HCT116 (cell line): Measurements from ENCODE around the gene VWA3B. TPM values are rescaled to one million over a fixed set of nuclear protein-coding genes. Genes with fewer than 3 reads are reported as not detected.

ENCODE experiments used
- ATAC-seq: fragments of 200-7000 bp; cut with Tn5 transposase; 2 replicates; pipeline ENCODE4 v1.9.1; 2020; ENCODE audit warnings: mild to moderate bottlenecking, moderate library complexity
- BruUV-seq: library from RNA; stranded (reverse); fragments of 400-500 nt; replicated peaks from 2 replicates; lab custom pipeline; 2021; lab: Mats Ljungman, UMichigan
- CTCF ChIA-PET: fragments of 300-600 bp; sonication (Branson Sonifier 250); formaldehyde crosslinking; loops from one replicate; lab custom pipeline; 2021; ENCODE audit warnings: antibody characterized with exemption; lab: Charles Lee
- POLR2A ChIA-PET: fragments of 300-600, 350-600 bp; sonication (Branson Sonifier 250); formaldehyde crosslinking; loops from one replicate; lab custom pipeline; 2021; ENCODE audit warnings: antibody characterized with exemption; lab: Charles Lee
- RAD21 ChIA-PET, 2 experiments: fragments of 300-600 bp; sonication (Branson Sonifier 250); formaldehyde crosslinking; loops; one replicate each; lab custom pipeline; 2023; ENCODE audit warnings: low total read pairs in 2 of 2; ENCODE audit not compliant: uncharacterized antibody in 2 of 2, unreplicated experiment in 2 of 2, low non-redundant PET in 1 of 2; lab: Charles Lee
- DNase-seq: peaks from one replicate; pipeline ENCODE4 v3.0.0-alpha.2; 2010; ENCODE audit warnings: low read depth, low spot score
- H2AFZ ChIP-seq: fragments of 200-600 bp; shearing (Covaris generic), sonication (generic); 2 replicates; pipeline ENCODE4 v1.6.1; 2017; ENCODE audit warnings: low read depth, mixed run types, mixed read lengths, antibody characterized with exemption, low read length; ENCODE audit not compliant: poor library complexity, severe bottlenecking
- H3K27ac ChIP-seq: 2 replicates; pipeline ENCODE4 v1.5.1; 2012; ENCODE audit warnings: low read depth, low read length
- H3K27me3 ChIP-seq: fragments of 200-600 bp; sonication (generic); 2 replicates; pipeline ENCODE4 v1.6.1; 2016; ENCODE audit warnings: mixed run types, low read length, mixed read lengths; ENCODE audit not compliant: insufficient read depth
- H3K36me3 ChIP-seq, 2 experiments: fragments of 200-500 bp in 1 of 2; fragments of 200-600 bp in 1 of 2; sonication (Bioruptor generic) in 1 of 2; sonication (generic) in 1 of 2; 2 replicates each; pipeline versions ENCODE4 v1.5.1 to v1.6.1; 2014 to 2016; ENCODE audit warnings: low read length in 2 of 2, inconsistent platforms in 1 of 2, mixed read lengths in 1 of 2, mixed run types in 1 of 2; ENCODE audit not compliant: insufficient read depth in 2 of 2, control insufficient read depth in 1 of 2
- H3K4me1 ChIP-seq, 2 experiments: fragments of 200-600 bp in 1 of 2; sonication (generic) in 1 of 2; 2 replicates each; pipeline versions ENCODE4 v1.5.1 to v1.6.1; 2012 to 2017; ENCODE audit warnings: low read length in 2 of 2, inconsistent platforms in 1 of 2, mild to moderate bottlenecking in 1 of 2, mixed read lengths in 1 of 2, mixed run types in 1 of 2, moderate library complexity in 1 of 2; ENCODE audit not compliant: insufficient read depth in 2 of 2, control insufficient read depth in 1 of 2
- H3K4me2 ChIP-seq: fragments of 200-600 bp; sonication (generic); 2 replicates; pipeline ENCODE4 v1.6.1; 2017; ENCODE audit warnings: mixed run types, low read length, mixed read lengths
- H3K4me3 ChIP-seq, 2 experiments: fragments of 200-600 bp in 1 of 2; sonication (generic) in 1 of 2; replicated peaks in 1 of 2; 2 replicates each; pipeline ENCODE4 v1.5.1; 2011 to 2016; ENCODE audit warnings: low read length in 2 of 2, control low read depth in 1 of 2, low read depth in 1 of 2, mild to moderate bottlenecking in 1 of 2, mixed read lengths in 1 of 2, mixed run types in 1 of 2
- H3K79me2 ChIP-seq: fragments of 200-600 bp; sonication (generic); 2 replicates; pipeline ENCODE4 v1.6.1; 2017; ENCODE audit warnings: mild to moderate bottlenecking, mixed run types, low read length, moderate library complexity, mixed read lengths; ENCODE audit not compliant: insufficient read depth
- H3K9ac ChIP-seq: fragments of 200-600 bp; sonication (generic); 2 replicates; pipeline ENCODE4 v1.6.1; 2016; ENCODE audit warnings: low read length, mixed read lengths
- H3K9me2 ChIP-seq: fragments of 200-600 bp; sonication (generic), shearing (Covaris generic); 2 replicates; pipeline ENCODE4 v1.6.1; 2017; ENCODE audit warnings: mixed run types, mild to moderate bottlenecking, moderate library complexity; ENCODE audit not compliant: insufficient read depth
- H3K9me3 ChIP-seq, 2 experiments: fragments of 200-500 bp in 1 of 2; fragments of 200-600 bp in 1 of 2; sonication (Bioruptor generic) in 1 of 2; sonication (generic) in 1 of 2; 2 replicates each; pipeline ENCODE4 v1.6.1; 2014 to 2017; ENCODE audit warnings: low read length in 2 of 2, mixed read lengths in 2 of 2, inconsistent platforms in 1 of 2, low read depth in 1 of 2, mild to moderate bottlenecking in 1 of 2, mixed run types in 1 of 2, moderate library complexity in 1 of 2; ENCODE audit not compliant: control insufficient read depth in 1 of 2, insufficient read depth in 1 of 2
- H4K20me1 ChIP-seq: fragments of 200-600 bp; sonication (generic), shearing (Covaris generic); 2 replicates; pipeline ENCODE4 v1.6.1; 2017; ENCODE audit warnings: mixed run types, mild to moderate bottlenecking, moderate library complexity; ENCODE audit not compliant: insufficient read depth
- ATF3 ChIP-seq: IDR thresholded peaks from 2 replicates; pipeline ENCODE4 v1.6.1; 2012
- CBX3 ChIP-seq: IDR thresholded peaks from 2 replicates; pipeline ENCODE4 v1.6.1; 2012; ENCODE audit warnings: low read depth
- CEBPB ChIP-seq: IDR thresholded peaks from 2 replicates; pipeline ENCODE4 v1.6.1; 2012; ENCODE audit warnings: low read depth
- CTCF ChIP-seq, 3 experiments: fragments of 200-600 bp in 1 of 3; sonication (generic) in 1 of 3; IDR thresholded peaks in 2 of 3; conservative IDR thresholded peaks in 1 of 3; 2 replicates each; pipeline ENCODE4 v1.5.1; 2012 to 2017; ENCODE audit warnings: low read depth in 2 of 3, low read length in 2 of 3, antibody characterized with exemption in 1 of 3, borderline replicate concordance in 1 of 3, control low read depth in 1 of 3, mild to moderate bottlenecking in 1 of 3, mixed read lengths in 1 of 3, mixed run types in 1 of 3, moderate library complexity in 1 of 3; ENCODE audit not compliant: insufficient read depth in 1 of 3
- EZH2 ChIP-seq: fragments of 200-600 bp; sonication (generic); IDR thresholded peaks from 2 replicates; pipeline ENCODE4 v1.6.1; 2017; ENCODE audit warnings: antibody characterized with exemption, mixed run types
- EZH2phosphoT487 ChIP-seq: fragments of 200-600 bp; IDR thresholded peaks from 2 replicates; pipeline ENCODE4 v1.6.1; 2018; ENCODE audit warnings: antibody characterized with exemption, borderline replicate concordance
- JUND ChIP-seq: IDR thresholded peaks from 2 replicates; pipeline ENCODE4 v1.6.1; 2012
- MAX ChIP-seq: IDR thresholded peaks from 2 replicates; pipeline ENCODE4 v1.6.1; 2012
- POLR2A ChIP-seq: IDR thresholded peaks from 2 replicates; pipeline ENCODE4 v1.7.0; 2011; ENCODE audit warnings: borderline replicate concordance; ENCODE audit not compliant: insufficient read depth, insufficient read length; ENCODE audit errors: extremely low read depth
- POLR2AphosphoS5 ChIP-seq: IDR thresholded peaks from 2 replicates; pipeline ENCODE4 v1.6.1; 2011; ENCODE audit warnings: mild to moderate bottlenecking, low read depth, low read length, moderate library complexity
- REST ChIP-seq: IDR thresholded peaks from 2 replicates; pipeline ENCODE4 v1.6.1; 2012; ENCODE audit warnings: low read depth
- SIN3A ChIP-seq: IDR thresholded peaks from 2 replicates; pipeline ENCODE4 v1.6.1; 2012; ENCODE audit warnings: low read depth
- SP1 ChIP-seq: IDR thresholded peaks from 2 replicates; pipeline ENCODE4 v1.6.1; 2012; ENCODE audit warnings: low read depth
- SRF ChIP-seq: IDR thresholded peaks from 2 replicates; pipeline ENCODE4 v1.6.1; 2012; ENCODE audit warnings: low read depth
- YY1 ChIP-seq: IDR thresholded peaks from 2 replicates; pipeline ENCODE4 v1.6.1; 2011; ENCODE audit warnings: low read length, low read depth, moderate library complexity, mild to moderate bottlenecking; ENCODE audit not compliant: insufficient replicate concordance; ENCODE audit errors: extremely low read depth
- ZFX ChIP-seq: fragments of 450-650 bp; IDR thresholded peaks from 2 replicates; pipeline ENCODE4 v1.6.1; 2017
- intact Hi-C: fragments of 100-400 bp; cut with micrococcal nuclease; formaldehyde crosslinking; loops from 2 replicates; pipeline ENCODE4 v1.10.0; 2022
- total RNA-seq: library from RNA; stranded (reverse); gene quantifications from one replicate; pipeline ENCODE4 v1.2.1, GENCODE V29; 2021; ENCODE audit not compliant: unreplicated experiment

VWA3B gene
- total RNA-seq, 1 experiment from 2014 or later = 0.47 TPM

- no peak for TF ChIP-seq CTCF (IDR thresholded peaks at IDR 0.05 in 2 of 3, conservative IDR thresholded peaks at IDR 0.05 in 1 of 3; ENCODE audit: borderline replicate concordance in 1 of 3, insufficient read depth in 1 of 3, low read depth in 2 of 3, low read length in 2 of 3)
- TF ChIP-seq SRF = no peak
- TF ChIP-seq SP1 = no peak
- TF ChIP-seq CBX3 = no peak
- TF ChIP-seq POLR2A = no peak
- TF ChIP-seq ATF3 = no peak
Observed at GRCh38 chr2:98084151-98084868, 2.7 kb upstream of the VWA3B start (continued).

GRCh38 chr2:98084869-98085238 is 2.1 kb upstream of the VWA3B start:
- BruUV-seq = no TSS peak
- ChIA-PET CTCF (no interaction called here), RAD21 (no interaction called here)
- TF ChIP-seq CTCF (IDR thresholded peaks at IDR 0.05 in 2 of 3, conservative IDR thresholded peaks at IDR 0.05 in 1 of 3; ENCODE audit: borderline replicate concordance in 1 of 3, insufficient read depth in 1 of 3, low read depth in 2 of 3, low read length in 2 of 3) (no peak), CEBPB (no peak), EZH2 (no peak), POLR2AphosphoS5 (no peak), MAX (no peak), JUND (no peak), REST (no peak), SP1 (no peak), EZH2phosphoT487 (no peak), ATF3 (no peak), SIN3A (no peak), ZFX (no peak), POLR2A (no peak), YY1 (no peak)

More at GRCh38 chr2:98084869-98085238, 2.1 kb upstream of the VWA3B start:
- H3K27me3 ChIP-seq = no peaks in the 10 kb centered on the region
- no peak for ATAC-seq
- no peak overlapping the region for H3K9ac ChIP-seq
- H3K9me3 ChIP-seq = no peaks in the 10 kb centered on the region
- no peak overlapping the region for H2AFZ ChIP-seq
- no peaks in the 10 kb centered on the region for H3K79me2 ChIP-seq
- no peaks in the 10 kb centered on the region for H4K20me1 ChIP-seq
- H3K27ac ChIP-seq = no peak overlapping the region
- no peaks in the 10 kb centered on the region for H3K9me2 ChIP-seq
- H3K36me3 ChIP-seq = no peaks in the 10 kb centered on the region
- DNase-seq = no peak
- no peak overlapping the region for H3K4me2 ChIP-seq
- intact Hi-C loops = loop anchor here (5.0 kb wide), 1 partner anchor 278 kb away; no protein-coding TSS in a partner anchor
- POLR2A ChIA-PET = no interaction called here
- no peak overlapping the region for H3K4me3 ChIP-seq
- peaks cover 6 to 23% of the 10 kb centered on the region in 2 experiments; a peak in 3 of 4 replicates for H3K4me1 ChIP-seq
